Bronchial epithelial cell (primary cell): Measurements from ENCODE around the gene ATP6V0E1. TPM values are rescaled to one million over a fixed set of nuclear protein-coding genes. Genes with fewer than 3 reads are reported as not detected.

Experiments
- DNase-seq: peaks from one replicate; pipeline ENCODE4 v3.0.0-alpha.2; 2010; ENCODE audit warnings: low read depth
- FAIRE-seq: peaks from 2 replicates; lab custom pipeline; 2011; peaks lifted over from hg19 to GRCh38; lab: Jason Lieb, UNC
- H3K27me3 ChIP-seq: 2 replicates; pipeline ENCODE4 v1.5.1; 2011; ENCODE audit warnings: low read length; ENCODE audit not compliant: control insufficient read depth, insufficient read depth
- H3K36me3 ChIP-seq: 2 replicates; pipeline ENCODE4 v1.5.1; 2011; ENCODE audit warnings: low read length; ENCODE audit not compliant: control insufficient read depth, insufficient read depth
- H3K4me3 ChIP-seq: 2 replicates; pipeline ENCODE4 v1.5.1; 2011; ENCODE audit warnings: mild to moderate bottlenecking, low read depth, low read length, control low read depth
- CTCF ChIP-seq: IDR thresholded peaks from 2 replicates; pipeline ENCODE4 v1.5.1; 2011; ENCODE audit warnings: mild to moderate bottlenecking, moderate library complexity, low read length, control low read depth, inconsistent platforms; ENCODE audit not compliant: insufficient read depth, severe bottlenecking
- total RNA-seq: library from RNA; depleted of rRNA; stranded (reverse); fragments of >200 nt; gene quantifications from 2 replicates; pipeline ENCODE4 v1.2.1, GENCODE V29; 2014

Gene ATP6V0E1
- total RNA-seq, 1 donor from 2014 or later = 189 TPM

- no peak overlapping the region for H3K4me3 ChIP-seq
- FAIRE-seq = no peak
- TF ChIP-seq CTCF = no peak
- H3K36me3 ChIP-seq = peaks cover 7% of the 10 kb centered on the region
- DNase-seq = no peak
- H3K27me3 ChIP-seq = no peaks in the 10 kb centered on the region
Observed at GRCh38 chr5:172951371-172952033, 32.1 kb upstream of the ATP6V0E1 start.

- FAIRE-seq (no peak), DNase-seq (no peak)
- TF ChIP-seq CTCF = no peak
- peaks cover 7% of the 10 kb centered on the region for H3K36me3 ChIP-seq
- no peaks in the 10 kb centered on the region for H3K27me3 ChIP-seq
- H3K4me3 ChIP-seq = no peak overlapping the region
Observed at GRCh38 chr5:172952034-172952511, 31.5 kb upstream of the ATP6V0E1 start.

GRCh38 chr5:172953776-172954675, 29.5 kb upstream of the ATP6V0E1 start:
- no peaks in the 10 kb centered on the region for H3K27me3 ChIP-seq
- no peak overlapping the region for H3K4me3 ChIP-seq
- no peak for FAIRE-seq
- no peak for TF ChIP-seq CTCF
- peaks cover 6% of the 10 kb centered on the region for H3K36me3 ChIP-seq
- peak; percentile 88 for DNase-seq

GRCh38 chr5:172954751-172955159, 28.8 kb upstream of the ATP6V0E1 start:
- TF ChIP-seq CTCF = no peak
- no peak for FAIRE-seq
- no peak for DNase-seq
- no peaks in the 10 kb centered on the region for H3K27me3 ChIP-seq
- H3K4me3 ChIP-seq = no peak overlapping the region
- peaks cover 6% of the 10 kb centered on the region for H3K36me3 ChIP-seq

- peaks cover 4% of the 10 kb centered on the region for H3K36me3 ChIP-seq
- no peaks in the 10 kb centered on the region for H3K27me3 ChIP-seq
- no peak overlapping the region for H3K4me3 ChIP-seq
- DNase-seq = no peak
- FAIRE-seq = no peak
- TF ChIP-seq CTCF = no peak
Observed at GRCh38 chr5:172956228-172956627, 27.3 kb upstream of the ATP6V0E1 start.
